ENCODE data around the gene ONECUT2. TPM values are rescaled to one million over a fixed set of nuclear protein-coding genes. Genes with fewer than 3 reads are reported as not detected.

The ONECUT2 gene
- total RNA-seq, 1 donor from 2014 or later: 0.05 TPM

DNA sequence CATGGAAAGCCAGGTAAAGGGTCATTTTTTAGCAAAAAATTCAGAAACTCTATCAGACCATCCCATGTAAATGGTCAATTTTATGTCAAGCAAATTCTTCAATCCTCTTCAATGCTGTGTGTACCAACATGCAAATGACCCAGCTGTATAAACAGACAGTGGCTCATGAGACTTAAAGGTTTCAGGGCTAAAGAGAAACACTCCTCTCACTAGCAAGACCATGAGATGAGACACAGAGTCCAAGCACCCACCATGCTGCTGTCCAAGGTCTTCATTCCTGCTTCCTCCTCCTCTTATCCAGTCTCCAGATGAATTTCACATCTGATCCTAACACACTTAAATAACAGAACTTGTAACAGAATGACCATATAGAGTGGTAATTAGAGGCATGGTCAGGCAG lies 30.8 kb upstream of the ONECUT2 start:
- no peak for DNase-seq (ENCODE audit: low spot score)
- Mint-ChIP-seq H3K27me3 (ENCODE audit: low read depth) (peaks cover 3% of the 10 kb centered on the region), H3K4me1 (ENCODE audit: low read depth) (no peaks in the 10 kb centered on the region), H3K27ac (ENCODE audit: unreplicated experiment) (no peak overlapping the region), H3K36me3 (ENCODE audit: low read depth) (no peaks in the 10 kb centered on the region), H3K4me3 (ENCODE audit: unreplicated experiment) (no peak overlapping the region), H3K9me3 (ENCODE audit: low read depth) (peaks cover 4% of the 10 kb centered on the region)
- TF ChIP-seq, protein P1, sequence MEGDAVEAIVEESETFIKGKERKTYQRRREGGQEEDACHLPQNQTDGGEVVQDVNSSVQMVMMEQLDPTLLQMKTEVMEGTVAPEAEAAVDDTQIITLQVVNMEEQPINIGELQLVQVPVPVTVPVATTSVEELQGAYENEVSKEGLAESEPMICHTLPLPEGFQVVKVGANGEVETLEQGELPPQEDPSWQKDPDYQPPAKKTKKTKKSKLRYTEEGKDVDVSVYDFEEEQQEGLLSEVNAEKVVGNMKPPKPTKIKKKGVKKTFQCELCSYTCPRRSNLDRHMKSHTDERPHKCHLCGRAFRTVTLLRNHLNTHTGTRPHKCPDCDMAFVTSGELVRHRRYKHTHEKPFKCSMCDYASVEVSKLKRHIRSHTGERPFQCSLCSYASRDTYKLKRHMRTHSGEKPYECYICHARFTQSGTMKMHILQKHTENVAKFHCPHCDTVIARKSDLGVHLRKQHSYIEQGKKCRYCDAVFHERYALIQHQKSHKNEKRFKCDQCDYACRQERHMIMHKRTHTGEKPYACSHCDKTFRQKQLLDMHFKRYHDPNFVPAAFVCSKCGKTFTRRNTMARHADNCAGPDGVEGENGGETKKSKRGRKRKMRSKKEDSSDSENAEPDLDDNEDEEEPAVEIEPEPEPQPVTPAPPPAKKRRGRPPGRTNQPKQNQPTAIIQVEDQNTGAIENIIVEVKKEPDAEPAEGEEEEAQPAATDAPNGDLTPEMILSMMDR (IDR thresholded peaks at IDR 0.05): no peak

DNA sequence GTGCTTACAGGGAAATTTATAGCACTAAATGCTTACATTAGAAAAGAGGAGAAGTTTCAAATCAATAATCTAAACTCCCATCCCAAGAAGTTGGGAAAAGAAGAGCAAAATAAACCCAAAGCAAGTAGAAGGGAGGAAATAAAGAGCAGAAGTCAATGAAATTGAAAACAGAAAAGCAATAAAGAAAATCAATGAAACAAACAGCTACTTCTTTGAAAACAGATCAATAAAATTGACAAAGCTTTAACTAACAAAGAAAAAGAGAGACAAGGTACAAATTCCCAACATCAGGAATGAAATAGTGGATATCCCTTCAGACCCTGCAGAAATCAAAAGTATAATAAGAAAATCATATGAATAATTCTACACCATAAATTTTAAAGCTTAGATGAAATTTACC lies 25.5 kb upstream of the ONECUT2 start:
- Mint-ChIP-seq H3K4me3 (ENCODE audit: unreplicated experiment) (no peak overlapping the region), H3K27me3 (ENCODE audit: low read depth) (peaks cover 9% of the 10 kb centered on the region), H3K4me1 (ENCODE audit: low read depth) (no peaks in the 10 kb centered on the region), H3K27ac (ENCODE audit: unreplicated experiment) (no peak overlapping the region), H3K9me3 (ENCODE audit: low read depth) (peaks cover 7% of the 10 kb centered on the region), H3K36me3 (ENCODE audit: low read depth) (no peaks in the 10 kb centered on the region)
- no peak for DNase-seq (ENCODE audit: low spot score)
- TF ChIP-seq, protein P1 (IDR thresholded peaks at IDR 0.05): no peak

DNA sequence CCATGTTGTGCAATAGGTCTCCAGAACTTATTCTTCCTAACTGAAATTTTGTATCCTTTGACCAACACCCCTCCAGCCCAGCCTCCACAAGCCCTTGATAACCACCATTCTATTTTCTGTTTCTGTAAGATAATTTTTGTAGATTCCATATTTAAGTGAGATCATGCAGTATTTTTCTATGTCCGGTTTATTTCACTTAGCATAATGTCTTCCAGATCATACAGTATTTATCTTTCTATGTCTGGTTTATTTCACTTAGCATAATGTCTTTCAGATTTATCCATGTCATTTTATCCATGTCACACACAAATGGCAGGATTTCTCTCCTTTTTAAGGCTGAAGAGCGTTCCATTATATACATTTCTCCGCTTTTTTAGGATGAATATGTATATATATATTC lies 24.4 kb upstream of the ONECUT2 start:
- Mint-ChIP-seq H3K4me3 (ENCODE audit: unreplicated experiment) (no peak overlapping the region), H3K27me3 (ENCODE audit: low read depth) (peaks cover 14% of the 10 kb centered on the region), H3K4me1 (ENCODE audit: low read depth) (no peaks in the 10 kb centered on the region), H3K9me3 (ENCODE audit: low read depth) (peaks cover 7% of the 10 kb centered on the region), H3K27ac (ENCODE audit: unreplicated experiment) (no peak overlapping the region), H3K36me3 (ENCODE audit: low read depth) (no peaks in the 10 kb centered on the region)
- TF ChIP-seq, protein P1 (IDR thresholded peaks at IDR 0.05): no peak
- DNase-seq (ENCODE audit: low spot score): no peak

DNA sequence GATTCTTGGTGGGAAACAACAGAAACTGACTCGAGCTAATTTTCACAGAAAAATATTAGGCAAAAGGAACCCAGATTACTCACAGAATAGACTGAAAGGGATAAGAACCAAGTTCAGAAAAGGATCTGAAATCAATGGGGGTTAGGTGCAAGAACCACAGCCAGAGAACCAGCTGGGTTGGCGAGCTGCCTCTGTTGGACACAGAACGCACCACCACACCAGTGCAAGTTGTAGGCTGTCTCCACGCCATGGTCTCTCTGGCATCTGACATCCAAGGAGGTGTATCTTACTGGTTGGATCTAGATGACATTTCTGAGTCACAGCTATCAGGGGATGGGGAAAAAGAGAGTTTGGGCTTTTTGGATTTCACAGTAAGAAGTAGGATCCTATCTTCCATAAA lies 18.6 kb upstream of the ONECUT2 start:
- no peak overlapping the region for H3K4me3 Mint-ChIP-seq (ENCODE audit: unreplicated experiment)
- H3K9me3 Mint-ChIP-seq (ENCODE audit: low read depth): peaks cover 10% of the 10 kb centered on the region
- no peak overlapping the region for H3K27ac Mint-ChIP-seq (ENCODE audit: unreplicated experiment)
- DNase-seq (ENCODE audit: low spot score): no peak
- H3K4me1 Mint-ChIP-seq (ENCODE audit: low read depth): no peaks in the 10 kb centered on the region
- H3K27me3 Mint-ChIP-seq (ENCODE audit: low read depth): peaks cover 31% of the 10 kb centered on the region
- no peaks in the 10 kb centered on the region for H3K36me3 Mint-ChIP-seq (ENCODE audit: low read depth)
- TF ChIP-seq, protein P1 (IDR thresholded peaks at IDR 0.05): no peak

DNA sequence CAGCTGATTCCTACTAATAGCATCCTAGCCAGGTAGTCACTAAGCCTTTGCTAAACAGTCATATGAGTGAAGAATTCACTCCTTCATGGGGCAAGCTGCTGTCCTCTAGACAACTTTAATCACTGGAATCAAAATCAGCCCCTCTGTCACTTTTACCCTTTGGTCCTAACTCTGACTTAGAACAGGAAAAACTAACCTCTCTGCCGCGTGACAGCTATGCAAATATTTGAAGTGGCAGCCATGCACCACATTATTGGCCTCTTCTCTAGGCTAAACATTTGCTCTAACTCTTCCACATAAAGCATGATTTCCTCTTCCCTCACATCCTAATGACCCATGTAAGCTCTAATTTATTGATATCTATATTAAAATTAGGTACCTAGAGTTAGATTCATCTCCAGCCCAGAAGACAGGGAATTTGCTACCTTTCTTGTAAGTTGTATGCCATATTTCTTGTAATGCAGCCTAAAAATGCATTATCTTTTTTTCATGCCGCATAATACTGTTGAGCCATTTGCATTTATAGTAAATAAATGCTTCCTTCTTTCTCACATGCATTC lies 12.8 kb upstream of the ONECUT2 start:
- Mint-ChIP-seq H3K4me1 (ENCODE audit: low read depth) (no peaks in the 10 kb centered on the region), H3K36me3 (ENCODE audit: low read depth) (peaks cover 3% of the 10 kb centered on the region), H3K27me3 (ENCODE audit: low read depth) (peaks cover 38% of the 10 kb centered on the region), H3K27ac (ENCODE audit: unreplicated experiment) (no peak overlapping the region), H3K4me3 (ENCODE audit: unreplicated experiment) (no peak overlapping the region), H3K9me3 (ENCODE audit: low read depth) (peaks cover 12% of the 10 kb centered on the region)
- TF ChIP-seq, protein P1 (IDR thresholded peaks at IDR 0.05): no peak
- no peak for DNase-seq (ENCODE audit: low spot score)

All from chondrocyte (in vitro differentiated cells).